Neural progenitor cell (in vitro differentiated cells): ENCODE results near the gene MEGF6.

Experiments used
- EZH2 ChIP-seq: fragments of 200-600 bp; sonication (generic); IDR thresholded peaks from 2 replicates; pipeline ENCODE4 v1.6.1; 2017; ENCODE audit warnings: antibody characterized with exemption, mild to moderate bottlenecking, moderate library complexity
- TF ChIP-seq, protein P1 (sequence below): fragments of 200-600 bp; sonication (generic); IDR thresholded peaks from 2 replicates; pipeline ENCODE4 v1.5.1; 2017; ENCODE audit warnings: antibody characterized with exemption, mild to moderate bottlenecking

DNA sequence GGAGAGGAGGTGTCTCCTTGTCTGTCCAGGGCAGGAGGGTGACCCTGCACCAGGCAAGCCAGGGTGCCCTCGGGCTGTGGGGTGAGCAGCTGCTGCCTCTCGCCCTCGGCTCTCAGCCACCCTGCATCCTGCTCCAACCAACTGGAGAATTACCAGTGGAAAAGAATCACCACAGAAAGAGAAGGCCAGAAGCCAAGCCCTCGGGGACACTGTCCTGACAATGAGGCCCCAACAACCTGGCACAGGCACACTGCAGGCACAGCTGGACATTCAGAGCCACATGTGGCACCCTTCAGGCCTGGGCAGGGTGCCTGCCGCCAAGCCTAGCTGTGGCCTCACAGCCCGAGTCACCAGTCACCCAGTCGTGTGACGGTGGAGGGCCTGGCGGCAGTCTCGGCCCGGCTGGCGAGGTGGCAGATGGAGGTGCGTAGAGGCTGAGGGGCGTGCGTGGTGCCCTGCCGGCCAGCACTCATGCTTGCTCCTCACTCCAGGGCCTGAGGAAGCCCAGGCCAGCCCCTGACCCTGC is 12.0 kb downstream of the MEGF6 start:
- TF ChIP-seq, protein P1, sequence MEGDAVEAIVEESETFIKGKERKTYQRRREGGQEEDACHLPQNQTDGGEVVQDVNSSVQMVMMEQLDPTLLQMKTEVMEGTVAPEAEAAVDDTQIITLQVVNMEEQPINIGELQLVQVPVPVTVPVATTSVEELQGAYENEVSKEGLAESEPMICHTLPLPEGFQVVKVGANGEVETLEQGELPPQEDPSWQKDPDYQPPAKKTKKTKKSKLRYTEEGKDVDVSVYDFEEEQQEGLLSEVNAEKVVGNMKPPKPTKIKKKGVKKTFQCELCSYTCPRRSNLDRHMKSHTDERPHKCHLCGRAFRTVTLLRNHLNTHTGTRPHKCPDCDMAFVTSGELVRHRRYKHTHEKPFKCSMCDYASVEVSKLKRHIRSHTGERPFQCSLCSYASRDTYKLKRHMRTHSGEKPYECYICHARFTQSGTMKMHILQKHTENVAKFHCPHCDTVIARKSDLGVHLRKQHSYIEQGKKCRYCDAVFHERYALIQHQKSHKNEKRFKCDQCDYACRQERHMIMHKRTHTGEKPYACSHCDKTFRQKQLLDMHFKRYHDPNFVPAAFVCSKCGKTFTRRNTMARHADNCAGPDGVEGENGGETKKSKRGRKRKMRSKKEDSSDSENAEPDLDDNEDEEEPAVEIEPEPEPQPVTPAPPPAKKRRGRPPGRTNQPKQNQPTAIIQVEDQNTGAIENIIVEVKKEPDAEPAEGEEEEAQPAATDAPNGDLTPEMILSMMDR, result no peak
- no peak for TF ChIP-seq EZH2
